Right ventricle myocardium inferior (tissue), 1 donor: ENCODE results near the gene ANXA11. TPM values are rescaled to one million over a fixed set of nuclear protein-coding genes. Genes with fewer than 3 reads are reported as not detected.
A peak's percentile ranks its signal among the peaks of the same experiment; 100 is the strongest.
"Not testable (repeated sequence)": the region's sequence is repeated elsewhere in the genome, so short reads cannot be mapped to it uniquely, and the experiment has no call there.

Experiments
- ATAC-seq: fragments of 200-7000 bp; cut with Tn5 transposase; one replicate; pipeline ENCODE4 v1.9.1; 2020; ENCODE audit warnings: mild to moderate bottlenecking, moderate library complexity
- DNase-seq: peaks from one replicate; pipeline ENCODE4 v3.0.0; 2021; ENCODE audit errors: missing footprints
- intact Hi-C: fragments of 100-400 bp; cut with DNase I; formaldehyde crosslinking; loops from one replicate; pipeline ENCODE4 v1.11.0; 2022
- total RNA-seq: library from RNA; stranded (reverse); fragmentation: NEBNext Ultra II Directional; extraction: Animal tissue kit (Norgen Biotek cat#: 25700); gene quantifications from one replicate; pipeline ENCODE4 v1.2.1, GENCODE V29; 2021
- donor health status: DM: no; HTN: yes; CAD: no; lungs with severe emphysema.

ANXA11 gene
- total RNA-seq, 1 donor from 2014 or later = 420 TPM

- intact Hi-C loops = loop anchor here (1.0 kb wide), 1 partner anchor 47 kb away; the partner anchor contains the start of gene ANXA11
- DNase-seq (no peak), ATAC-seq (peak; percentile 0)
Observed at GRCh38 chr10:80158126-80158525, 47.2 kb downstream of the ANXA11 start.

GRCh38 chr10:80157561-80157960 is 47.8 kb downstream of the ANXA11 start:
- no peak for DNase-seq
- intact Hi-C loops = no loop called here
- no peak for ATAC-seq

GRCh38 chr10:80156216-80156615 is 49.1 kb downstream of the ANXA11 start:
- no peak for DNase-seq
- ATAC-seq = no peak
- intact Hi-C loops = no loop called here

GRCh38 chr10:80155696-80156215 is 49.6 kb downstream of the ANXA11 start:
- intact Hi-C loops = no loop called here
- ATAC-seq (no peak), DNase-seq (no peak)

- DNase-seq = no peak
- intact Hi-C loops = no loop called here
Observed at GRCh38 chr10:80154978-80155695, 50.2 kb downstream of the ANXA11 start.

GRCh38 chr10:80154626-80154977 is 50.7 kb downstream of the ANXA11 start:
- no peak for ATAC-seq

More at GRCh38 chr10:80154978-80155695, 50.2 kb downstream of the ANXA11 start:
- ATAC-seq = no peak

GRCh38 chr10:80153460-80153859 is 51.9 kb downstream of the ANXA11 start:
- ATAC-seq (no peak), DNase-seq (no peak)
- intact Hi-C loops = no loop called here

More at GRCh38 chr10:80154626-80154977, 50.7 kb downstream of the ANXA11 start:
- no peak for DNase-seq
- intact Hi-C loops = no loop called here

- DNase-seq (no peak), ATAC-seq (no peak)
- intact Hi-C loops = no loop called here
Observed at GRCh38 chr10:80152820-80153219, 52.5 kb downstream of the ANXA11 start.

- intact Hi-C loops = no loop called here
- ATAC-seq (no peak), DNase-seq (no peak)
Observed at GRCh38 chr10:80150172-80150571, 55.2 kb downstream of the ANXA11 start.

GRCh38 chr10:80149123-80149522 is 56.2 kb downstream of the ANXA11 start:
- ATAC-seq (no peak), DNase-seq (no peak)
- intact Hi-C loops = no loop called here

- intact Hi-C loops = no loop called here
- no peak for ATAC-seq
- peak; percentile 21 for DNase-seq
Observed at GRCh38 chr10:80148166-80148805, 57.1 kb downstream of the ANXA11 start.

GRCh38 chr10:80146918-80147317 is 58.4 kb downstream of the ANXA11 start:
- intact Hi-C loops = no loop called here
- no peak for DNase-seq
- ATAC-seq = no peak

GRCh38 chr10:80145406-80146308 is 59.7 kb downstream of the ANXA11 start:
- intact Hi-C loops, DNase-seq: not testable (repeated sequence)
- peak; percentile 17 for ATAC-seq

- intact Hi-C loops = loop anchor here (1.0 kb wide), 1 partner anchor 78 kb away; no protein-coding TSS in a partner anchor
- DNase-seq = no peak
- ATAC-seq = peak; percentile 11
Observed at GRCh38 chr10:80144696-80145131, 60.6 kb downstream of the ANXA11 start.

- no peak for DNase-seq
- intact Hi-C loops = loop anchor here (1.0 kb wide), 1 partner anchor 78 kb away; no protein-coding TSS in a partner anchor
Observed at GRCh38 chr10:80144067-80144695, 61.2 kb downstream of the ANXA11 start.

GRCh38 chr10:80141696-80142460 is 63.5 kb downstream of the ANXA11 start:
- intact Hi-C loops = no loop called here
- DNase-seq = no peak
- no peak for ATAC-seq

More at GRCh38 chr10:80144067-80144695, 61.2 kb downstream of the ANXA11 start:
- peak; percentile 32 for ATAC-seq

- DNase-seq (no peak), ATAC-seq (no peak)
- intact Hi-C loops = no loop called here
Observed at GRCh38 chr10:80140251-80140650, 65.1 kb downstream of the ANXA11 start.

GRCh38 chr10:80139265-80139664 is 66.1 kb downstream of the ANXA11 start:
- intact Hi-C loops = loop anchor here (5.0 kb wide), 1 partner anchor 82 kb away; no protein-coding TSS in a partner anchor
- DNase-seq (no peak), ATAC-seq (no peak)
